ENCODE results near the gene ADARB2.

ADARB2 gene

DNA sequence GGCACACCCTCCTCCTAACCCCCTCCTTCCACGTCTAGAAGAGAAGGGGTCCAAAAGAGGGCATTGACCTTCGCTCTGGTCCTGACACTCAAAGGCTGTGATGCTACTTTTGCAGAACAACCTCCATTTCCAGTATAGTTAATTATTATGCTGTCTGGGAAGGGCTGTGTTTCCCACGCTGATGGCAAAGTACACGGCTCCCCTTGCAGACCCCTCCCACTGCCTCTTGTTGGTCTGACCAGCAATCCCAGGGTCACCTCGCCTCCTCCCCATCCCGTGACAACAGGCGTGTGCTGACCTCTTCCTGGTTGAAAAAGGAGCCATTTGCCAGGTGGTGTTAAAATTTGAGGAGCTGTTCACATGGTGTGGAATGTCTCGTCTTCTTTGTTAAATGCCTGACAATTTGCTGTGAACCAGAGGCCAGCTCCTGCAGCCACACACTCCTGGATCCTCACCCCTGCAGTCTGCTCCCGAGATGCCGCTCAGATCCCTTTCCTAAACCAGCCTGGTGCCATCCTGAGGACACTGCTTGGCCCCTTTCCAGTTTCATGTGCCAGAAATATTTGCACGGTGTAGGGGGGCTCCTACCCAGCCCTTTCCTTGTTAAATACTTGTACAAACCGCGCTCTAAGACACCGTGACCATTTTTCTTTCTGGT is 359.5 kb downstream of the ADARB2 start:
- no peak overlapping the region for H3K4me3 ChIP-seq (ENCODE audit: low read depth, low read length)
- TF ChIP-seq CTCF (IDR thresholded peaks at IDR 0.05; ENCODE audit: borderline replicate concordance, insufficient read depth, low read depth, low read length), result no peak

- H3K4me3 ChIP-seq (ENCODE audit: low read depth, low read length), result no peak overlapping the region
- no peak for TF ChIP-seq CTCF (IDR thresholded peaks at IDR 0.05; ENCODE audit: borderline replicate concordance, insufficient read depth, low read depth, low read length)
Observed at GRCh38 chr10:1377231-1377630, 360.1 kb downstream of the ADARB2 start.

GRCh38 chr10:1376384-1376945 is 360.9 kb downstream of the ADARB2 start:
- no peak for TF ChIP-seq CTCF (IDR thresholded peaks at IDR 0.05; ENCODE audit: borderline replicate concordance, insufficient read depth, low read depth, low read length)
- H3K4me3 ChIP-seq (ENCODE audit: low read depth, low read length), result no peak overlapping the region

GRCh38 chr10:1375346-1376170 is 361.8 kb downstream of the ADARB2 start:
- no peak for TF ChIP-seq CTCF (IDR thresholded peaks at IDR 0.05; ENCODE audit: borderline replicate concordance, insufficient read depth, low read depth, low read length)
- H3K4me3 ChIP-seq (ENCODE audit: low read depth, low read length), result no peak overlapping the region

DNA sequence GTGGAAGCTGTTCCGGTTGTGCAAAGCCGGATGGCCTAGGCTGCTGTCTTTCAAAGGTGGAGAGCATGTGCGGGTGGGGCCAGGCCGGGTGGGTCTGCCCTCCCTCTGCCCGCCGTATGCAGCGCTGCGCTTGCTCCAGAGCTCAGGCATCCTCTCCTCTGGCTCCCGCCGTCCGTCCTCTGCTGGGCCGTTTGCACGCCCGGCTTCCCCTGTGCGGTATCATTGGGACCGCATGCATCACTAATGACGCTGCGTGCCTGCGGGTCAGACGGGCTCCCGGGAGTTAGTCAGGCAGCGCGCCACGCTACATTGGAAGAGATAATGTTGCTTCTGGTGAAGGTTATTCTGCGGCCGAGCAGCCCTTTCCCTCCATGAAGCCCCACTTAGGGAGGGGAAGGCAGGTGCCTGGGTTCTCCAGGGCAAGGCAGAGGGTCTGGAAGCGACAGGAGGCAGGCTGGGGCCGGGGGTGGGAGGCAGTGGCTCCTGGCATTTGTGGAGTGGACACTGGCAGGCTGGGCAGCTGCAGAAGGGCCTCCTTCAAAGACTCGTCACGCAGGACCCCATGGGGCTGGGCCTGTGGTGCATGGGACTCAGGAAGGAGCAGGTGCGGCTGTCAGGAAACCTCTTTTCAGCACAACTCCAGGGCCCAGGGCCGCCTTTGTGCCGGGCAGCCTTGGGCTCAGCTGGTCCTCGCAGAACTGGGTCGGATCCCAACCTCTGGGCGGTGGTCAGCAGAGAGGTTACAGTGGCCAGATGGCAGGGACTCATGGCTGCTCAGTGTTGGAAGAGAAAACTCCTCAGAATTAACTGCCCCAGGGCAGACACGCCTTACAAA is 362.6 kb downstream of the ADARB2 start:
- TF ChIP-seq CTCF (IDR thresholded peaks at IDR 0.05; ENCODE audit: borderline replicate concordance, insufficient read depth, low read depth, low read length), result no peak
- no peak overlapping the region for H3K4me3 ChIP-seq (ENCODE audit: low read depth, low read length)

GRCh38 chr10:1373287-1373686 is 364.0 kb downstream of the ADARB2 start:
- no peak for TF ChIP-seq CTCF (IDR thresholded peaks at IDR 0.05; ENCODE audit: borderline replicate concordance, insufficient read depth, low read depth, low read length)
- no peak overlapping the region for H3K4me3 ChIP-seq (ENCODE audit: low read depth, low read length)

All from GM12875 (cell line).